ENCODE measurements around the gene TRERF1. TPM values are rescaled to one million over a fixed set of nuclear protein-coding genes. Genes with fewer than 3 reads are reported as not detected.

The TRERF1 gene
- total RNA-seq, 4 donors from 2014 or later: 3.3 to 4.9 (median 3.8) TPM

DNA sequence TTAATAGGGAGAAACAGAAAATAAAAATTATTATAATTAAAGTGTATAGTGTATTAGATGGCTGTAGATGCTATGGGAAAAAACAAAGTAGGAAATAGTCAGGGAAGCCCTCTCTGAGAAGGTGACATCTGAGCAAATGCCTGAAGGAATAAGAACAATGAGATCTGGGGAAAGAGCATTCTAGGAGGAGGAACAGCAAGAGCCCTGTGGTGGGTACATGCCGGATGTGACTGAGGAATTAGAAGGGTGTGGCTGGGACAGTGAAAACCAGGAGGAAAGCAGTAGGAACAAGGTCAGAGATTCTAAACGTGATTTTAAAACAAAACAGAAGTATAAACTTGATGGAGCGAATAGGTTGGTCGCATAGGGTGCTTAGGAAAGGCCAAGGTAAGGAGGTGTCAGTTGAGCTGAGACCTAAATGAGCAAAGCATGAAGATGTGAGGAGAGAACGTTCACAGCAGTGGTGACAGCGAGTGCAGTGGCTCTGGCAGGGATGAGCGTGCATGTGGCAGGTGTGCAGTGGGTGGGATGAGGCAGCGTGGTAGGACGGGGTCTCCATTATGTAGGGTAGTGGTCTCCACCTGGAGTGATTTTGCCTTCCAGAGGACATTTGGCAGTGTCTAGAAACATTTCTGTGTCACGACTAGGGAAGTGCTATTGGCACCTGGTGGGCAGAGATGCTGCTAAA lies 137.0 kb downstream of the TRERF1 start:
- TF ChIP-seq, protein P1, sequence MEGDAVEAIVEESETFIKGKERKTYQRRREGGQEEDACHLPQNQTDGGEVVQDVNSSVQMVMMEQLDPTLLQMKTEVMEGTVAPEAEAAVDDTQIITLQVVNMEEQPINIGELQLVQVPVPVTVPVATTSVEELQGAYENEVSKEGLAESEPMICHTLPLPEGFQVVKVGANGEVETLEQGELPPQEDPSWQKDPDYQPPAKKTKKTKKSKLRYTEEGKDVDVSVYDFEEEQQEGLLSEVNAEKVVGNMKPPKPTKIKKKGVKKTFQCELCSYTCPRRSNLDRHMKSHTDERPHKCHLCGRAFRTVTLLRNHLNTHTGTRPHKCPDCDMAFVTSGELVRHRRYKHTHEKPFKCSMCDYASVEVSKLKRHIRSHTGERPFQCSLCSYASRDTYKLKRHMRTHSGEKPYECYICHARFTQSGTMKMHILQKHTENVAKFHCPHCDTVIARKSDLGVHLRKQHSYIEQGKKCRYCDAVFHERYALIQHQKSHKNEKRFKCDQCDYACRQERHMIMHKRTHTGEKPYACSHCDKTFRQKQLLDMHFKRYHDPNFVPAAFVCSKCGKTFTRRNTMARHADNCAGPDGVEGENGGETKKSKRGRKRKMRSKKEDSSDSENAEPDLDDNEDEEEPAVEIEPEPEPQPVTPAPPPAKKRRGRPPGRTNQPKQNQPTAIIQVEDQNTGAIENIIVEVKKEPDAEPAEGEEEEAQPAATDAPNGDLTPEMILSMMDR (IDR thresholded peaks at IDR 0.05; ENCODE audit: low read depth): no peak

DNA sequence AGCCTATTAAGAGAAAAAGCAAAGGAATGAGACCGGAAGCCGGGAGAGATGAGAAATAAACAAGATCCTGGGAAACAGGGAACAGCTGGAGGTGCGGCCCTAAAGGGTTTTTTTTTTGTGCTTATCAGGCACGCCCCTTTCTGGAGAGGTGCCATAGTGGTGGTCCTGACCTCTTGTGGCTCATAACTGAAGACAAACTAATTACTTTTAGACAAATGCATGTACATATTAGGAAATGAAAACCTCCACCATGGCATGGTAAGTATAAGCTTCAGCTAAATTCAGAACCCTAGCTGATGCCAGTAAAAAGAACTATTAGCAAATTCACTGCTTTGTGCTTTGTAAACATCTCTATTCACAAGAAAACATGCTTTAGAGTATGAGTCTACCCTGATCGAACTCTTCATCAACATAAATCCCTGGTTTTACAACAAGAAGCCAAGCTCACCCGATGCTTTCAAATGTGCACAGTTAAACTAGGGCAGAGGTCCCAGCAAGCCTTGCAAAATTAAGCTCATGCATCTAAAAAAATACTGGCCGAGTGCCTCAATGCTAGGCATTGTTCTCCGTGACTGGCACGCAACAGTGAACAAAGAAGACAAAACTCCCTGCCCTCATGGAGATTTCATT lies 137.7 kb downstream of the TRERF1 start:
- TF ChIP-seq, protein P1 (IDR thresholded peaks at IDR 0.05; ENCODE audit: low read depth): no peak

DNA sequence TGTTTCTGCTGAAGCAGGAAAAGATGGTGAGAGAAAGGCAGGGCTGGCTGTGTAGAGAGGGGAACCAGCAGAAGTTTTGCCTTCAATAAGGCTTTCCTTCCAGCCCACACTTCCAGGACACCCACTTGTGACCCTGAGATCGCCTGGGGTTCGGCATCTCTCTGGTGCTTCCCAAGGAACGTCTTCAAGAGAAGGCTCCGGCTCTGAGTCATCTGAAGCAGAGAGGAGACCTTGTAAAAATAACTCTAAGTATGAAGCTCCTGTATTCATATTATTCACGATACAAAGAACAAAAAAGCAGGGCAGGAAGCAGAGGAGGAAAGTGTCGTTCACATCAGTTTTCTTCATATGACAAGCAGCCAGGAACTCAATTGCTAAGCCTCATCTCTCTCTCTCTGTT lies 138.7 kb downstream of the TRERF1 start:
- TF ChIP-seq, protein P1 (IDR thresholded peaks at IDR 0.05; ENCODE audit: low read depth): no peak

DNA sequence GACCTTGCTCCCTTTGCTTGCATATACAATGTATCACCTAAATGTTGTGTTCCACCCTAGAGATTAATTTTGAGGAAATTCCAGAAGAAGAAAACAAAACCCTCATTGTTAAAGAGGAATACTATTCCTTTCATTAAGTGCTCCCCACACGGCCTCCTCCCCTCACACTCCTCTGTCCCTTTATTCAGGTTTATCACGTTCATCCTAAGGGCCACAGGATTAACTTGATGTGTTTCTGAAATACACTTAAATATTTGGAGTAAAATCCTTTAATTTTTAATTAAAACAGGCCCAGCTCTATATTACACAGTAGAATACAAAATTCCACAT lies 144.6 kb downstream of the TRERF1 start:
- TF ChIP-seq, protein P1 (IDR thresholded peaks at IDR 0.05; ENCODE audit: low read depth): no peak

DNA sequence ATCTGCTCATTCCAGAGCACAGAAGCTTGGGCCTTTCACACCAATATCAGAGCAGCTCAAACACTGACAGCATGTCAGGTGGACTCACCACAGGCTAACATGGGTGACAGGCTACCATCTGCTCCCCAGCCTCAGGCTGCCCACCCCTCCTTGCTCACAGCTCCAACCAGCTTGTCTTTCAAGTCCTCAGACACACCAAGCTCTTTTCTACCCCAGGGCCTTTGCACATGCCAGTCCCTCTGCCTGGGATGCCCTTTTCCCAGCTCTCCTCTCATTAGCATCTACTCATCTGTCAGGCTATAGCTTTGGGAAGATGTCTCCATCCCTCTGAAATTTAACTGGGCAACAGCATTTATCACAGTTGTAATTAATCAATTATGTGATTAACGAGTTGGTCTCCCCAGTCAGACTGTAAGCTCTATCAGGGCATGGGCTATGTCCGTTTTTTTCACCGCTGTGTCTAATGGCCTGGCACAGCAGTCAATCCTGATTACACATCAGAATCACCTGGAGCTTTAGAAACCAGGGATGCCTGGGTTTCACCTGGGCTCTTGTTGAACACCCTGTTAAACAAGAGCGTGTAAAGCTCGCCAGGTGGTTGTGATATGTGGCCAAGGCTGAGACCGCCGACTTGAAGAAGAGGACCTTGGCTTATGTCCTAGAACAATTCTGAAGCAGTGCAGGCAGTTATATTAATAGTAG lies 145.1 kb downstream of the TRERF1 start:
- TF ChIP-seq, protein P1 (IDR thresholded peaks at IDR 0.05; ENCODE audit: low read depth): no peak

DNA sequence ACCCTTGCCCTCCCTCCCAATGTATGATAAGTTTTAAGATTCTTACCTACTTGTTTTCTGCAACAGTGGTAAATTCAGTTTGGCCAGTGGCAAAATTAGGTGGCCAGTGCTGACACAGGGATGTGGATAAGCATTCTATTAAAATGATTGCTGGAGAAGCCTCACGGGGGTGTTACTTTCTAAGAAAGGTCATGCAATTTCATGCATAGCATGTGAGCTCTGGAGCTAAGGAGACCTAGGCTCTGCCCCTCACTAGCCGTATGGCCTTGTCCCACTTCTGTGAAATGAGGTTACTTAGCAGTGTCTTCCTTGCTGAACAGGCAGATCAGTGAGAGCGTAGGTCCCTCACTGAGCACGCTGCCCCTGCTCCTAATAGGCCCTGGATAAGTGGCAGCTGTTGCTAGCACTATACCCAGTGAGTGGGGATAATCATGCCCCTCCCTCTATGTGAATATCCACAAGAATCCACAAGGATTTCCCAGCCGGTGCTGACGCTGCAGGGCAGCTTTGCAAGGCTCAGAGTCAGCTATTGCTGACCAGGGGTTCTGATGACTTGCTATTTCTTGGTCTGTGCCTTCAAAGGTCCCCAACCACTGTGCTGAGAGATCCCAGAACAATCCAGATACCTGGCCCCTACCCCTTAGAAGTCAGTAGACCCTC lies 147.5 kb downstream of the TRERF1 start:
- TF ChIP-seq, protein P1 (IDR thresholded peaks at IDR 0.05; ENCODE audit: low read depth): no peak

DNA sequence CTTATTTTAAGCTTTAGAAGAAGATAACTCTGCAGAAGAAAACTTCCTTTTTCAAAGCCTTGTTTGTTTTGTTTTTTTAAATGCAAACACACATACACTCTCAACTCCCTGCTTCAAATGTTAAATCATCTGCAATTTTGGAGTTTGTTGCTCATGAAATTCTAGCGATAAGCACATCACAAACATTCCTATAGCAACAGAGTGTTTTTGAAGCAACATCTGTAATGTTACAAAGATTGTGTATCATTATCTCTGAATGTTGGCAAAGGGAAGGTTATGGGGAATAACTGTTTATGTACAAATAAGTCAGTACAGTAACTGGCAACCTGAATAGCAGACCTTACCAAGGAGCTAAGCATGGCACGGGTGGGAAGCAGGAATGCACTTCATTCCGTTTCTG lies 149.3 kb downstream of the TRERF1 start:
- TF ChIP-seq, protein P1 (IDR thresholded peaks at IDR 0.05; ENCODE audit: low read depth): no peak

Data from subcutaneous adipose tissue (tissue), 4 donors.